Anterior cingulate cortex (tissue), 58 donors: ENCODE data around the gene SPIB.
"Not testable (repeated sequence)": the region's sequence is repeated elsewhere in the genome, so short reads cannot be mapped to it uniquely, and the experiment has no call there.

Source experiments
- DNase-seq, 58 donors: peaks; one replicate each; lab custom pipeline; 2025; lab: John Stamatoyannopoulos, UW

Gene SPIB

GRCh38 chr19:50434525-50434924 is 15.8 kb downstream of the SPIB start:
- no peak for DNase-seq

- DNase-seq: no peak
Measured at GRCh38 chr19:50435221-50435620, 16.5 kb downstream of the SPIB start.

- no peak for DNase-seq
Measured at GRCh38 chr19:50435627-50436026, 16.9 kb downstream of the SPIB start.

- no peak for DNase-seq
Measured at GRCh38 chr19:50437862-50438449, 19.2 kb downstream of the SPIB start.

GRCh38 chr19:50439130-50439529 is 20.4 kb downstream of the SPIB start:
- not testable (repeated sequence) for DNase-seq

GRCh38 chr19:50444059-50444458 is 25.3 kb downstream of the SPIB start:
- DNase-seq: no peak

GRCh38 chr19:50447053-50447452 is 28.3 kb downstream of the SPIB start:
- no peak for DNase-seq

GRCh38 chr19:50447750-50448149 is 29.0 kb downstream of the SPIB start:
- no peak for DNase-seq

GRCh38 chr19:50449236-50449899 is 30.6 kb downstream of the SPIB start:
- no peak for DNase-seq

GRCh38 chr19:50450369-50451222 is 31.9 kb downstream of the SPIB start:
- no peak for DNase-seq

GRCh38 chr19:50451223-50451534 is 32.4 kb downstream of the SPIB start:
- no peak for DNase-seq

GRCh38 chr19:50453243-50453642 is 34.5 kb downstream of the SPIB start:
- no peak for DNase-seq

- no peak for DNase-seq
Measured at GRCh38 chr19:50455992-50456391, 37.3 kb downstream of the SPIB start.

- no peak for DNase-seq
Measured at GRCh38 chr19:50457300-50457699, 38.6 kb downstream of the SPIB start.

- DNase-seq: no peak
Measured at GRCh38 chr19:50458396-50459066, 39.8 kb downstream of the SPIB start.

- no peak for DNase-seq
Measured at GRCh38 chr19:50459067-50459456, 40.3 kb downstream of the SPIB start.

GRCh38 chr19:50459638-50460037 is 40.9 kb downstream of the SPIB start:
- no peak for DNase-seq

- no peak for DNase-seq
Measured at GRCh38 chr19:50460161-50460765, 41.5 kb downstream of the SPIB start.

- peak in 38 of 58 donors; percentile 3 to 66 (median 24) for DNase-seq
Measured at GRCh38 chr19:50461066-50461875, 42.5 kb downstream of the SPIB start.

GRCh38 chr19:50462970-50463369 is 44.2 kb downstream of the SPIB start:
- DNase-seq: no peak
